Fibroblast of lung (primary cell): ENCODE results near the gene HSD3B2. TPM values are rescaled to one million over a fixed set of nuclear protein-coding genes. Genes with fewer than 3 reads are reported as not detected.

Experiments used
- DNase-seq, 2 donors: peaks; one replicate each; pipeline versions ENCODE4 v3.0.0 to v3.0.0-alpha.2; 2010; ENCODE audit warnings: low read depth in 2 of 2
- H2AFZ ChIP-seq: 2 replicates; pipeline ENCODE4 v1.5.1; 2012; ENCODE audit warnings: low read length, control low read depth, inconsistent platforms
- H3K27ac ChIP-seq: 2 replicates; pipeline ENCODE4 v1.5.1; 2011; ENCODE audit warnings: low read length, control low read depth; ENCODE audit not compliant: insufficient read depth
- H3K27me3 ChIP-seq: 2 replicates; pipeline ENCODE4 v1.5.1; 2011; ENCODE audit warnings: mild to moderate bottlenecking, low read length; ENCODE audit not compliant: control insufficient read depth, insufficient read depth
- H3K36me3 ChIP-seq: 2 replicates; pipeline ENCODE4 v1.5.1; 2011; ENCODE audit warnings: low read length; ENCODE audit not compliant: control insufficient read depth, insufficient read depth
- H3K4me1 ChIP-seq: 2 replicates; pipeline ENCODE4 v1.5.1; 2011; ENCODE audit warnings: low read length; ENCODE audit not compliant: control insufficient read depth, insufficient read depth; ENCODE audit errors: extremely low read depth
- H3K4me2 ChIP-seq: 2 replicates; pipeline ENCODE4 v1.5.1; 2011; ENCODE audit warnings: low read length, control low read depth; ENCODE audit not compliant: insufficient read depth; ENCODE audit errors: extremely low read depth
- H3K4me3 ChIP-seq, 4 experiments: fragments of 200-600 bp in 1 of 4; sonication (generic) in 1 of 4; replicated peaks in 1 of 4; 2 replicates each; pipeline ENCODE4 v1.5.1; 2011 to 2016; ENCODE audit warnings: low read length in 4 of 4, low read depth in 3 of 4, mild to moderate bottlenecking in 3 of 4, control low read depth in 2 of 4, inconsistent platforms in 1 of 4, mixed read lengths in 1 of 4; ENCODE audit not compliant: insufficient read depth in 1 of 4; ENCODE audit errors: control extremely low read depth in 1 of 4
- H3K79me2 ChIP-seq: 2 replicates; pipeline ENCODE4 v1.5.1; 2012; ENCODE audit warnings: mild to moderate bottlenecking, low read length, inconsistent platforms; ENCODE audit not compliant: control insufficient read depth, insufficient read depth
- H3K9ac ChIP-seq: 2 replicates; pipeline ENCODE4 v1.5.1; 2011; ENCODE audit warnings: mild to moderate bottlenecking, low read length, control low read depth; ENCODE audit not compliant: insufficient read depth
- H3K9me3 ChIP-seq: 2 replicates; pipeline ENCODE4 v1.5.1; 2012; ENCODE audit warnings: low read depth, low read length; ENCODE audit not compliant: control insufficient read depth, insufficient read depth
- H4K20me1 ChIP-seq: 2 replicates; pipeline ENCODE4 v1.5.1; 2011; ENCODE audit warnings: low read length; ENCODE audit not compliant: control insufficient read depth, insufficient read depth; ENCODE audit errors: extremely low read depth
- CTCF ChIP-seq, 2 donors: IDR thresholded peaks in 1 of 2; conservative IDR thresholded peaks in 1 of 2; 1 replicate in 1 of 2; 2 replicates in 1 of 2; pipeline ENCODE4 v1.5.1; 2011 to 2012; ENCODE audit warnings: low read length in 2 of 2, control low read depth in 1 of 2, inconsistent platforms in 1 of 2, low read depth in 1 of 2, mild to moderate bottlenecking in 1 of 2
- EZH2 ChIP-seq: IDR thresholded peaks from 2 replicates; pipeline ENCODE4 v1.5.1; 2012; ENCODE audit warnings: low read length, control low read depth, mild to moderate bottlenecking; ENCODE audit errors: missing control alignments
- polyA plus RNA-seq, 2 donors: library from polyadenylated mRNA; depleted of rRNA in 1 of 2; stranded (reverse) in 1 of 2; unstranded in 1 of 2; fragments of >200 nt; gene quantifications; 2 replicates each; pipeline ENCODE4 v1.2.1, GENCODE V29; 2011 to 2012; ENCODE audit warnings: missing spikeins in 1 of 2
- total RNA-seq: library from RNA; depleted of rRNA; stranded (reverse); fragments of >200 nt; gene quantifications from 2 replicates; pipeline ENCODE4 v1.2.1, GENCODE V29; 2014

HSD3B2 gene
- total and polyA plus RNA-seq, 2 donors (not counting 1 experiment from before 2014, with no cell fraction given), result not detected

DNA sequence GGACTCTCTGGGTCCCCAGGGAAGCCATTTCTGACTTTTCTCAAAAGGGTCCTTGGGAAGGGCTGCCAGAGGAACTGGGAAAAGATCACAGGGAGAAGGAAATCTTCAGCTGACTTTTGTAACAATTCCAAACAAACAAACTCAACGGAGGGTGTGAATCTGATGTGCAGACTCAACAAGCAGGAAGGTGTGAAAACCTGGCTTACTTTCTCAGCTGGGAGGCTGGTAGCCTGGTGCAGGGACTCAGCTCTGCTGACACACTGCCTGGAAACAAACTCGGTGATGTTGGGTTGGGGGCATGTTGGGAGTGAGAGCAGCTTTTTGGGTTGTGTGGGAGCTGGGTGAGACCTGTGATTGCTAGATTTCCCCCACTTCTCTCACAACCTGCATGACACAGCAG lies 10.2 kb upstream of the HSD3B2 start:
- H3K4me1 ChIP-seq, result no peaks in the 10 kb centered on the region
- H4K20me1 ChIP-seq, result no peaks in the 10 kb centered on the region
- no peaks in the 10 kb centered on the region for H3K9me3 ChIP-seq
- DNase-seq, result no peak
- TF ChIP-seq EZH2, result no peak
- no peak for TF ChIP-seq CTCF (conservative IDR thresholded peaks at IDR 0.05 in 1 of 2, IDR thresholded peaks at IDR 0.05 in 1 of 2; ENCODE audit: low read depth in 1 of 2, low read length in 2 of 2)
- no peaks in the 10 kb centered on the region for H3K36me3 ChIP-seq
- H3K4me2 ChIP-seq, result no peak overlapping the region
- no peak overlapping the region for H2AFZ ChIP-seq
- H3K79me2 ChIP-seq, result no peaks in the 10 kb centered on the region
- no peaks in the 10 kb centered on the region for H3K27me3 ChIP-seq
- H3K27ac ChIP-seq, result no peak overlapping the region
- no peak overlapping the region for H3K4me3 ChIP-seq
- no peak overlapping the region for H3K9ac ChIP-seq

GRCh38 chr1:119409731-119410130 lies 5.2 kb upstream of the HSD3B2 start:
- Histone ChIP-seq H3K9ac (no peak overlapping the region), H3K36me3 (no peaks in the 10 kb centered on the region), H3K4me2 (no peak overlapping the region), H3K4me1 (no peaks in the 10 kb centered on the region), H2AFZ (no peak overlapping the region), H3K4me3 (no peak overlapping the region), H4K20me1 (no peaks in the 10 kb centered on the region), H3K27me3 (no peaks in the 10 kb centered on the region), H3K79me2 (no peaks in the 10 kb centered on the region), H3K27ac (no peak overlapping the region), H3K9me3 (no peaks in the 10 kb centered on the region)
- no peak for TF ChIP-seq EZH2
- TF ChIP-seq CTCF (conservative IDR thresholded peaks at IDR 0.05 in 1 of 2, IDR thresholded peaks at IDR 0.05 in 1 of 2; ENCODE audit: low read depth in 1 of 2, low read length in 2 of 2), result no peak
- DNase-seq, result peak; percentile 1 to 65

- Histone ChIP-seq H3K4me1 (no peaks in the 10 kb centered on the region), H3K79me2 (no peaks in the 10 kb centered on the region), H3K4me2 (no peak overlapping the region), H3K9me3 (no peaks in the 10 kb centered on the region), H3K9ac (no peak overlapping the region), H3K27ac (no peak overlapping the region), H3K36me3 (no peaks in the 10 kb centered on the region), H4K20me1 (no peaks in the 10 kb centered on the region), H2AFZ (no peak overlapping the region), H3K4me3 (no peak overlapping the region), H3K27me3 (no peaks in the 10 kb centered on the region)
- no peak for DNase-seq
- TF ChIP-seq CTCF (conservative IDR thresholded peaks at IDR 0.05 in 1 of 2, IDR thresholded peaks at IDR 0.05 in 1 of 2; ENCODE audit: low read depth in 1 of 2, low read length in 2 of 2) (no peak), EZH2 (no peak)
Measured at GRCh38 chr1:119410961-119411360, 4.0 kb upstream of the HSD3B2 start.
